ENCODE measurements around the gene CD302.

- TF ChIP-seq CTCF (IDR thresholded peaks at IDR 0.05 in 2 of 3, conservative IDR thresholded peaks at IDR 0.05 in 1 of 3; ENCODE audit: control insufficient read depth in 2 of 3, extremely low read depth in 1 of 3, insufficient read depth in 1 of 3, low read depth in 3 of 3, low read length in 3 of 3) (no peak), EP300 (IDR thresholded peaks at IDR 0.05; ENCODE audit: borderline replicate concordance in 1 of 2, control insufficient read depth in 1 of 2, low read depth in 2 of 2, low read length in 2 of 2) (no peak), BRCA1 (IDR thresholded peaks at IDR 0.05; ENCODE audit: low read depth, low read length) (no peak), EZH2 (IDR thresholded peaks at IDR 0.05; ENCODE audit: borderline replicate concordance, control insufficient read depth, low read depth, low read length) (no peak), YY1 (IDR thresholded peaks at IDR 0.05; ENCODE audit: low read depth, low read length) (no peak), RB1 (IDR thresholded peaks at IDR 0.05; ENCODE audit: borderline replicate concordance) (no peak), JUNB (IDR thresholded peaks at IDR 0.05) (no peak), ELK1 (IDR thresholded peaks at IDR 0.05; ENCODE audit: low read depth, low read length) (no peak), ZBTB33 (IDR thresholded peaks at IDR 0.05) (no peak)
Observed at GRCh38 chr2:159828738-159829137, 30.7 kb upstream of the CD302 start.
